Measurements from ENCODE around the gene COBLL1.
"Not testable (repeated sequence)": the region's sequence is repeated elsewhere in the genome, so short reads cannot be mapped to it uniquely, and the experiment has no call there.

COBLL1 gene

GRCh38 chr2:164710837-164711765 is 130.5 kb downstream of the COBLL1 start:
- DNase-seq, result no peak

GRCh38 chr2:164710252-164710836 is 131.3 kb downstream of the COBLL1 start:
- DNase-seq, result not testable (repeated sequence)

GRCh38 chr2:164706522-164706921 is 135.1 kb downstream of the COBLL1 start:
- no peak for DNase-seq

GRCh38 chr2:164705412-164706167 is 136.0 kb downstream of the COBLL1 start:
- no peak for DNase-seq

- DNase-seq, result no peak
Observed at GRCh38 chr2:164703915-164704706, 137.5 kb downstream of the COBLL1 start.

- DNase-seq, result no peak
Observed at GRCh38 chr2:164701565-164701964, 140.1 kb downstream of the COBLL1 start.

- DNase-seq, result no peak
Observed at GRCh38 chr2:164700390-164700789, 141.2 kb downstream of the COBLL1 start.

- no peak for DNase-seq
Observed at GRCh38 chr2:164697688-164698461, 143.7 kb downstream of the COBLL1 start.

- no peak for DNase-seq
Observed at GRCh38 chr2:164696634-164697033, 145.0 kb downstream of the COBLL1 start.

GRCh38 chr2:164694275-164694695 is 147.3 kb downstream of the COBLL1 start:
- no peak for DNase-seq

- DNase-seq, result no peak
Observed at GRCh38 chr2:164693834-164694233, 147.8 kb downstream of the COBLL1 start.

- no peak for DNase-seq
Observed at GRCh38 chr2:164693390-164693789, 148.2 kb downstream of the COBLL1 start.

GRCh38 chr2:164692958-164693357 is 148.7 kb downstream of the COBLL1 start:
- no peak for DNase-seq

- no peak for DNase-seq
Observed at GRCh38 chr2:164692114-164692513, 149.5 kb downstream of the COBLL1 start.

- DNase-seq, result no peak
Observed at GRCh38 chr2:164691346-164691887, 150.2 kb downstream of the COBLL1 start.

GRCh38 chr2:164690361-164690760 is 151.3 kb downstream of the COBLL1 start:
- DNase-seq, result no peak

GRCh38 chr2:164688896-164689419 is 152.7 kb downstream of the COBLL1 start:
- no peak for DNase-seq

- DNase-seq, result no peak
Observed at GRCh38 chr2:164681009-164681408, 160.6 kb downstream of the COBLL1 start.

GRCh38 chr2:164678631-164679149 is 162.9 kb downstream of the COBLL1 start:
- DNase-seq, result no peak

GRCh38 chr2:164677733-164678132 is 163.9 kb downstream of the COBLL1 start:
- no peak for DNase-seq

- DNase-seq, result no peak
Observed at GRCh38 chr2:164677271-164677670, 164.4 kb downstream of the COBLL1 start.
